H9 (cell line): Measurements from ENCODE around the gene RADIL. TPM values are rescaled to one million over a fixed set of nuclear protein-coding genes. Genes with fewer than 3 reads are reported as not detected.

ENCODE experiments used
- DNase-seq: peaks from one replicate; pipeline ENCODE4 v3.0.0-alpha.2; 2017
- H2AFZ ChIP-seq: one replicate; pipeline ENCODE4 v1.6.1; 2013; ENCODE audit warnings: mild to moderate bottlenecking, low read length, control low read depth, moderate library complexity
- H2AK5ac ChIP-seq: 2 replicates; pipeline ENCODE4 v1.6.1; 2013; ENCODE audit warnings: low read length, control low read depth, mixed read lengths; ENCODE audit not compliant: insufficient read length
- H2BK120ac ChIP-seq: one replicate; pipeline ENCODE4 v1.6.1; 2013; ENCODE audit warnings: low read depth, mild to moderate bottlenecking, low read length, control low read depth, inconsistent platforms; ENCODE audit not compliant: poor library complexity, severe bottlenecking
- H2BK12ac ChIP-seq: 2 replicates; pipeline ENCODE4 v1.6.1; 2013; ENCODE audit warnings: low read length, control low read depth, mixed read lengths, low read depth; ENCODE audit not compliant: insufficient read length
- H2BK15ac ChIP-seq: 2 replicates; pipeline ENCODE4 v1.6.1; 2013; ENCODE audit warnings: low read depth, low read length, control low read depth
- H2BK20ac ChIP-seq: one replicate; pipeline ENCODE4 v1.6.1; 2013; ENCODE audit warnings: low read depth, mild to moderate bottlenecking, low read length, control low read depth, inconsistent platforms; ENCODE audit not compliant: poor library complexity, severe bottlenecking
- H2BK5ac ChIP-seq: 2 replicates; pipeline ENCODE4 v1.6.1; 2013; ENCODE audit warnings: low read length, control low read depth, mixed read lengths; ENCODE audit not compliant: insufficient read length
- H3K14ac ChIP-seq: 2 replicates; pipeline ENCODE4 v1.6.1; 2013; ENCODE audit warnings: low read length, control low read depth; ENCODE audit not compliant: insufficient read depth
- H3K18ac ChIP-seq: 2 replicates; pipeline ENCODE4 v1.6.1; 2013; ENCODE audit warnings: low read depth, mild to moderate bottlenecking, mixed read lengths, low read length, control low read depth; ENCODE audit not compliant: insufficient read length
- H3K23ac ChIP-seq: 2 replicates; pipeline ENCODE4 v1.6.1; 2013; ENCODE audit warnings: low read length, control low read depth, mixed read lengths, low read depth; ENCODE audit not compliant: insufficient read length
- H3K23me2 ChIP-seq: 2 replicates; pipeline ENCODE4 v1.6.1; 2013; ENCODE audit warnings: low read depth, mild to moderate bottlenecking, mixed read lengths, low read length, control low read depth; ENCODE audit not compliant: insufficient read length, poor library complexity, severe bottlenecking
- H3K27ac ChIP-seq: 2 replicates; pipeline ENCODE4 v1.5.1; 2013; ENCODE audit warnings: low read length, control low read depth, mixed read lengths, low read depth; ENCODE audit not compliant: insufficient read length
- H3K27me3 ChIP-seq: 2 replicates; pipeline ENCODE4 v1.6.1; 2013; ENCODE audit warnings: low read length, control low read depth, inconsistent platforms; ENCODE audit not compliant: insufficient read depth
- H3K4ac ChIP-seq: 2 replicates; pipeline ENCODE4 v1.6.1; 2013; ENCODE audit warnings: low read depth, mild to moderate bottlenecking, control low read depth, inconsistent platforms, low read length, moderate library complexity
- H3K4me1 ChIP-seq: 2 replicates; pipeline ENCODE4 v1.6.1; 2013; ENCODE audit warnings: low read length, control low read depth, inconsistent platforms; ENCODE audit not compliant: insufficient read depth
- H3K4me2 ChIP-seq: 2 replicates; pipeline ENCODE4 v1.6.1; 2013; ENCODE audit warnings: low read length, control low read depth, mixed read lengths; ENCODE audit not compliant: insufficient read length, insufficient read depth
- H3K56ac ChIP-seq: 2 replicates; pipeline ENCODE4 v1.6.1; 2013; ENCODE audit warnings: low read depth, mild to moderate bottlenecking, mixed read lengths, low read length, control low read depth; ENCODE audit not compliant: insufficient read length
- H3K79me1 ChIP-seq: 2 replicates; pipeline ENCODE4 v1.6.1; 2013; ENCODE audit warnings: low read depth, mild to moderate bottlenecking, moderate library complexity, low read length, control low read depth, inconsistent platforms; ENCODE audit not compliant: insufficient read depth, poor library complexity, severe bottlenecking
- H3K79me2 ChIP-seq: 2 replicates; pipeline ENCODE4 v1.6.1; 2013; ENCODE audit warnings: low read length, control low read depth, inconsistent platforms; ENCODE audit not compliant: insufficient read depth
- H3K9ac ChIP-seq: 2 replicates; pipeline ENCODE4 v1.6.1; 2013; ENCODE audit warnings: low read length, control low read depth, mixed read lengths; ENCODE audit not compliant: insufficient read length; ENCODE audit errors: extremely low read depth
- H3K9me3 ChIP-seq: one replicate; pipeline ENCODE4 v1.6.1; 2013; ENCODE audit warnings: low read depth, low read length, inconsistent platforms; ENCODE audit not compliant: control insufficient read depth
- H3T11ph ChIP-seq: one replicate; pipeline ENCODE4 v1.6.1; 2013; ENCODE audit warnings: mild to moderate bottlenecking, low read length, control low read depth, inconsistent platforms
- H4K20me1 ChIP-seq: one replicate; pipeline ENCODE4 v1.6.1; 2013; ENCODE audit not compliant: control insufficient read depth, insufficient read length, insufficient read depth
- H4K5ac ChIP-seq: 2 replicates; pipeline ENCODE4 v1.6.1; 2013; ENCODE audit warnings: low read depth, mild to moderate bottlenecking, mixed read lengths, low read length, control low read depth; ENCODE audit not compliant: insufficient read length
- H4K8ac ChIP-seq: replicated peaks from 2 replicates; pipeline ENCODE4 v1.6.1; 2013; ENCODE audit warnings: low read length, control low read depth, mixed read lengths, low read depth; ENCODE audit not compliant: insufficient read length
- H4K91ac ChIP-seq: 2 replicates; pipeline ENCODE4 v1.6.1; 2013; ENCODE audit warnings: low read depth, mild to moderate bottlenecking, moderate library complexity, mixed read lengths, low read length, control low read depth; ENCODE audit not compliant: insufficient read length
- H3K27ac Mint-ChIP-seq, 3 experiments: 2 replicates in 2 of 3; 3 replicates in 1 of 3; pipeline ENCODE4 v1.8.0; 2020 to 2021; ENCODE audit warnings: mixed read lengths in 3 of 3, mild to moderate bottlenecking in 1 of 3, moderate library complexity in 1 of 3
- H3K27me3 Mint-ChIP-seq: 2 replicates; pipeline ENCODE4 v1.8.0; 2021; ENCODE audit warnings: low read depth, mild to moderate bottlenecking, moderate library complexity, mixed read lengths
- H3K36me3 Mint-ChIP-seq, 3 experiments: 2 replicates in 2 of 3; 3 replicates in 1 of 3; pipeline ENCODE4 v1.8.0; 2020 to 2021; ENCODE audit warnings: low read depth in 3 of 3, mixed read lengths in 3 of 3; ENCODE audit not compliant: insufficient read depth in 1 of 3
- H3K4me1 Mint-ChIP-seq, 2 experiments: 2 replicates each; pipeline ENCODE4 v1.8.0; 2020; ENCODE audit warnings: mixed read lengths in 2 of 2
- H3K4me3 Mint-ChIP-seq, 2 experiments: 2 replicates in 1 of 2; 3 replicates in 1 of 2; pipeline ENCODE4 v1.8.0; 2020 to 2021; ENCODE audit warnings: mild to moderate bottlenecking in 2 of 2, mixed read lengths in 2 of 2, moderate library complexity in 1 of 2
- H3K9me3 Mint-ChIP-seq, 2 experiments: 2 replicates in 1 of 2; 3 replicates in 1 of 2; pipeline ENCODE4 v1.8.0; 2020; ENCODE audit warnings: mild to moderate bottlenecking in 2 of 2, mixed read lengths in 2 of 2, moderate library complexity in 1 of 2
- CTCF ChIP-seq: fragments of 200-600 bp; sonication (generic); conservative IDR thresholded peaks from 3 replicates; pipeline ENCODE4 v1.8.0; 2021; ENCODE audit warnings: antibody characterized with exemption, mild to moderate bottlenecking
- WGBS: extraction: QIAGEN DNeasy Blood & Tissue Kit; methylation state at CpG from one replicate; pipeline ENCODE4 v1.1.7; 2013; ENCODE audit warnings: missing lambda C conversion rate, low lambda C conversion rate, mixed read lengths; ENCODE audit not compliant: insufficient read length; ENCODE audit errors: extremely low coverage; 5-methylcytosine and 5-hydroxymethylcytosine counted together
- total RNA-seq: library from RNA; stranded (reverse); gene quantifications from 2 replicates; pipeline ENCODE4 v1.2.1, GENCODE V29; 2021

RADIL gene
- total RNA-seq, 1 experiment from 2014 or later: 4.7 TPM

GRCh38 chr7:4770886-4771285 lies 112.6 kb downstream of the RADIL start:
- Mint-ChIP-seq H3K36me3 (peaks cover 0 to 4% (median 0%) of the 10 kb centered on the region in 3 experiments; a peak in 2 of 7 replicates), H3K4me3 (no peak overlapping the region), H3K9me3 (no peaks in the 10 kb centered on the region), H3K27ac (no peak overlapping the region), H3K27me3 (peaks cover 3% of the 10 kb centered on the region; the same call in 1 of the 2 replicates), H3K4me1 (peaks cover 9 to 11% of the 10 kb centered on the region in 2 experiments)
- Histone ChIP-seq H2BK120ac (no peak overlapping the region), H2AK5ac (no peak overlapping the region), H3K27me3 (no peaks in the 10 kb centered on the region), H2BK12ac (no peak overlapping the region), H3T11ph (no peak overlapping the region), H4K20me1 (no peaks in the 10 kb centered on the region), H3K4ac (no peak overlapping the region), H4K5ac (no peak overlapping the region), H3K27ac (no peak overlapping the region), H2BK5ac (no peak overlapping the region), H3K23me2 (peaks cover 12% of the 10 kb centered on the region), H4K8ac (no peak overlapping the region), H3K4me1 (no peaks in the 10 kb centered on the region), H3K23ac (no peak overlapping the region), H2BK20ac (no peak overlapping the region), H3K14ac (no peak overlapping the region), H4K91ac (no peak overlapping the region), H3K9ac (no peak overlapping the region), H3K18ac (no peak overlapping the region), H2AFZ (no peak overlapping the region), H3K56ac (no peak overlapping the region), H3K9me3 (no peaks in the 10 kb centered on the region), H3K79me1 (no peaks in the 10 kb centered on the region), H3K4me2 (no peak overlapping the region), H2BK15ac (no peak overlapping the region; the same call in 1 of the 2 replicates), H3K79me2 (no peaks in the 10 kb centered on the region)
- no peak for DNase-seq
- WGBS: no CpG with 5 or more reads among the region's 9 CpGs
- TF ChIP-seq CTCF: no peak
